Peyer's patch (tissue), 4 donors: Measurements from ENCODE around the gene EZH2. TPM values are rescaled to one million over a fixed set of nuclear protein-coding genes. Genes with fewer than 3 reads are reported as not detected.

Source experiments
- DNase-seq, 3 donors: peaks; one replicate each; pipeline ENCODE4 v3.0.0-alpha.2; 2017 to 2019
- H3K27ac ChIP-seq, 4 donors: fragments of 200-600 bp; sonication (generic); one replicate each; pipeline ENCODE4 v1.5.1; 2016 to 2019
- H3K27me3 ChIP-seq, 2 donors: fragments of 200-600 bp; sonication (generic); one replicate each; pipeline ENCODE4 v1.5.1; 2019
- H3K36me3 ChIP-seq, 3 donors: fragments of 200-600 bp; sonication (generic); one replicate each; pipeline ENCODE4 v1.5.1; 2016 to 2019
- H3K4me1 ChIP-seq, 4 donors: fragments of 200-600 bp; sonication (generic); one replicate each; pipeline ENCODE4 v1.5.1; 2016 to 2019
- H3K4me3 ChIP-seq, 4 donors: fragments of 200-600 bp; sonication (generic); 1 replicate in 3 of 4; 2 replicates in 1 of 4; pipeline ENCODE4 v1.5.1; 2016 to 2019; ENCODE audit warnings: mild to moderate bottlenecking in 1 of 4
- H3K9me3 ChIP-seq, 4 donors: fragments of 200-600 bp; sonication (generic); one replicate each; pipeline ENCODE4 v1.5.1; 2016 to 2019; ENCODE audit warnings: mild to moderate bottlenecking in 1 of 4
- CTCF ChIP-seq, 6 experiments: fragments of 450-650 bp in 4 of 6; fragments of 200-600 bp in 2 of 6; sonication (generic) in 1 of 6; IDR thresholded peaks; one replicate each; pipeline ENCODE4 v1.5.1; 2017 to 2019; ENCODE audit warnings: antibody characterized with exemption in 6 of 6, mild to moderate bottlenecking in 3 of 6, moderate library complexity in 1 of 6
- POLR2A ChIP-seq, 2 donors: fragments of 450-650 bp; IDR thresholded peaks; one replicate each; pipeline ENCODE4 v1.5.1; 2017; ENCODE audit warnings: antibody characterized with exemption in 2 of 2, mild to moderate bottlenecking in 2 of 2, moderate library complexity in 2 of 2
- small RNA-seq, 2 donors: library from RNA; depleted of rRNA; stranded (forward); fragments of <200 nt; gene quantifications; one replicate each; pipeline ENCODE3, GENCODE V24; 2016
- total RNA-seq, 4 donors: library from RNA; depleted of rRNA; stranded (reverse); fragments of >200 nt; gene quantifications; one replicate each; pipeline ENCODE4 v1.1.0, GENCODE V29; 2016

Gene EZH2
- total RNA-seq, 4 donors from 2014 or later: 7.4 to 30.5 (median 8.2) TPM

- Histone ChIP-seq H3K27ac (no peak overlapping the region), H3K4me1 (no peaks in the 10 kb centered on the region), H3K36me3 (peaks cover 0 to 79% (median 0%) of the 10 kb centered on the region in 3 donors), H3K27me3 (no peaks in the 10 kb centered on the region), H3K9me3 (no peaks in the 10 kb centered on the region), H3K4me3 (no peak overlapping the region)
- TF ChIP-seq POLR2A (IDR thresholded peaks at IDR 0.05) (no peak), CTCF (IDR thresholded peaks at IDR 0.05) (no peak)
- DNase-seq: no peak
These were observed 111.6 kb downstream of the EZH2 start for GRCh38 chr7:148772297-148773089.

GRCh38 chr7:148770004-148770403 is 114.1 kb downstream of the EZH2 start:
- no peaks in the 10 kb centered on the region for H3K9me3 ChIP-seq
- TF ChIP-seq POLR2A (IDR thresholded peaks at IDR 0.05) (no peak), CTCF (IDR thresholded peaks at IDR 0.05) (no peak)
- H3K27me3 ChIP-seq: no peaks in the 10 kb centered on the region
- no peak for DNase-seq
- no peaks in the 10 kb centered on the region for H3K4me1 ChIP-seq
- peaks cover 0 to 76% (median 0%) of the 10 kb centered on the region in 3 donors for H3K36me3 ChIP-seq
- H3K27ac ChIP-seq: no peak overlapping the region
- H3K4me3 ChIP-seq: no peak overlapping the region

- TF ChIP-seq CTCF (IDR thresholded peaks at IDR 0.05): no peak
- no peak for TF ChIP-seq POLR2A (IDR thresholded peaks at IDR 0.05)
- Histone ChIP-seq H3K9me3 (no peaks in the 10 kb centered on the region), H3K36me3 (peaks cover 0 to 49% (median 0%) of the 10 kb centered on the region in 3 donors), H3K27me3 (no peaks in the 10 kb centered on the region), H3K4me3 (no peak overlapping the region), H3K27ac (no peak overlapping the region), H3K4me1 (no peaks in the 10 kb centered on the region)
- no peak for DNase-seq
These were observed 120.5 kb downstream of the EZH2 start for GRCh38 chr7:148763622-148764021.

GRCh38 chr7:148761499-148762278 is 122.4 kb downstream of the EZH2 start:
- Histone ChIP-seq H3K9me3 (no peaks in the 10 kb centered on the region), H3K27me3 (no peaks in the 10 kb centered on the region), H3K4me3 (no peak overlapping the region), H3K36me3 (peaks cover 0 to 47% (median 0%) of the 10 kb centered on the region in 3 donors), H3K4me1 (no peaks in the 10 kb centered on the region), H3K27ac (no peak overlapping the region)
- no peak for DNase-seq
- TF ChIP-seq POLR2A (IDR thresholded peaks at IDR 0.05): no peak
- no peak for TF ChIP-seq CTCF (IDR thresholded peaks at IDR 0.05)

Small RNA genes lying within 50 kb of the gene (small RNA-seq; reads per million reads assigned to genes)
- gene RF00017 (0 reads per million in 2 donors), gene RN7SL569P (0 reads per million in 2 donors), gene RNU7-20P (0 reads per million in 2 donors)

Other genes with a start within 250 kb of the EZH2 start
- 10 to 100 TPM; 29.5 to 86.6 (median 35.8) TPM for gene CUL1, start 185.4 kb downstream of the EZH2 start, total RNA-seq
- gene PDIA4, start 144.2 kb upstream of the EZH2 start, total RNA-seq: 100 to 1,000 TPM in 1 of 4 donors, 10 to 100 TPM in 3; 57.1 to 100 (median 61.6) TPM
- gene ZNF786, start 206.4 kb upstream of the EZH2 start, total RNA-seq: 10 to 100 TPM in 1 of 4 donors, 1 to 10 TPM in 3; 3.7 to 11.5 (median 7.6) TPM
- gene ZNF425, start 242.0 kb upstream of the EZH2 start, total RNA-seq: 1 to 10 TPM in 3 of 4 donors, under 1 TPM in 1; 0.88 to 2.5 (median 2.0) TPM